WTC11 (cell line): ENCODE data around the gene SMC2.

ENCODE experiments used
- ATF2 ChIP-seq: sonication (generic); formaldehyde crosslinking; IDR thresholded peaks from 2 replicates; pipeline ENCODE4 v1.8.1; 2022; ENCODE audit warnings: low read depth, missing genetic modification reagents, borderline replicate concordance
- ATF3 ChIP-seq: sonication (generic); formaldehyde crosslinking; conservative IDR thresholded peaks from 2 replicates; pipeline ENCODE4 v1.8.1; 2022; ENCODE audit warnings: mild to moderate bottlenecking, missing genetic modification reagents
- CTCF ChIP-seq: fragments of 200-600 bp; IDR thresholded peaks from 2 replicates; pipeline ENCODE4 v1.8.0; 2022; ENCODE audit warnings: antibody characterized with exemption
- SP1 ChIP-seq: sonication (generic); formaldehyde crosslinking; conservative IDR thresholded peaks from 2 replicates; pipeline ENCODE4 v1.8.1; 2022; ENCODE audit warnings: missing genetic modification reagents
- ZNF121 ChIP-seq: sonication (generic); formaldehyde crosslinking; IDR thresholded peaks from 2 replicates; pipeline ENCODE4 v1.8.0; 2023; ENCODE audit warnings: missing genetic modification reagents

- TF ChIP-seq CTCF, result no peak
- no peak for TF ChIP-seq ATF3 (CRISPR knock-in tag)
- TF ChIP-seq SP1 (CRISPR knock-in tag), result no peak
- TF ChIP-seq ZNF121, result no peak
- TF ChIP-seq ATF2, result no peak
These were observed 13.1 kb upstream of the SMC2 start for GRCh38 chr9:104080983-104081382.
